ENCODE data around the gene ITPKA. TPM values are rescaled to one million over a fixed set of nuclear protein-coding genes. Genes with fewer than 3 reads are reported as not detected.

Gene ITPKA
- total RNA-seq, 4 donors from 2014 or later = not detected

- no peak overlapping the region for H3K27ac ChIP-seq
- DNase-seq (ENCODE audit: low spot score in 2 of 2) = no peak
- H3K36me3 ChIP-seq = no peaks in the 10 kb centered on the region
- H3K4me1 ChIP-seq = peaks cover 0 to 21% (median 14%) of the 10 kb centered on the region in 4 donors
- 68 to 81% methylated on average over 10 of the region's 10 CpGs for WGBS, 2 donors
- no peak overlapping the region for H3K4me3 ChIP-seq
- no peaks in the 10 kb centered on the region for H3K9me3 ChIP-seq
- TF ChIP-seq, protein P1, sequence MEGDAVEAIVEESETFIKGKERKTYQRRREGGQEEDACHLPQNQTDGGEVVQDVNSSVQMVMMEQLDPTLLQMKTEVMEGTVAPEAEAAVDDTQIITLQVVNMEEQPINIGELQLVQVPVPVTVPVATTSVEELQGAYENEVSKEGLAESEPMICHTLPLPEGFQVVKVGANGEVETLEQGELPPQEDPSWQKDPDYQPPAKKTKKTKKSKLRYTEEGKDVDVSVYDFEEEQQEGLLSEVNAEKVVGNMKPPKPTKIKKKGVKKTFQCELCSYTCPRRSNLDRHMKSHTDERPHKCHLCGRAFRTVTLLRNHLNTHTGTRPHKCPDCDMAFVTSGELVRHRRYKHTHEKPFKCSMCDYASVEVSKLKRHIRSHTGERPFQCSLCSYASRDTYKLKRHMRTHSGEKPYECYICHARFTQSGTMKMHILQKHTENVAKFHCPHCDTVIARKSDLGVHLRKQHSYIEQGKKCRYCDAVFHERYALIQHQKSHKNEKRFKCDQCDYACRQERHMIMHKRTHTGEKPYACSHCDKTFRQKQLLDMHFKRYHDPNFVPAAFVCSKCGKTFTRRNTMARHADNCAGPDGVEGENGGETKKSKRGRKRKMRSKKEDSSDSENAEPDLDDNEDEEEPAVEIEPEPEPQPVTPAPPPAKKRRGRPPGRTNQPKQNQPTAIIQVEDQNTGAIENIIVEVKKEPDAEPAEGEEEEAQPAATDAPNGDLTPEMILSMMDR (IDR thresholded peaks at IDR 0.05) = no peak
- TF ChIP-seq POLR2A (IDR thresholded peaks at IDR 0.05) = no peak
- TF ChIP-seq EP300 (IDR thresholded peaks at IDR 0.05) = no peak
- H3K27me3 ChIP-seq = peaks cover 0 to 66% of the 10 kb centered on the region in 2 donors
Measured at GRCh38 chr15:41506796-41507341, 13.2 kb downstream of the ITPKA start.

- Histone ChIP-seq H3K27ac (no peak overlapping the region), H3K4me1 (peaks cover 0 to 21% (median 14%) of the 10 kb centered on the region in 4 donors), H3K36me3 (no peaks in the 10 kb centered on the region), H3K4me3 (no peak overlapping the region), H3K9me3 (no peaks in the 10 kb centered on the region), H3K27me3 (peaks cover 0 to 66% of the 10 kb centered on the region in 2 donors)
- no peak for DNase-seq (ENCODE audit: low spot score in 2 of 2)
- WGBS, 2 donors = 71 to 83% methylated on average over 7 of the region's 7 CpGs
- TF ChIP-seq, protein P1 (IDR thresholded peaks at IDR 0.05) = no peak
- no peak for TF ChIP-seq EP300 (IDR thresholded peaks at IDR 0.05)
- TF ChIP-seq POLR2A (IDR thresholded peaks at IDR 0.05) = no peak
Measured at GRCh38 chr15:41507820-41508290, 14.2 kb downstream of the ITPKA start.

DNA sequence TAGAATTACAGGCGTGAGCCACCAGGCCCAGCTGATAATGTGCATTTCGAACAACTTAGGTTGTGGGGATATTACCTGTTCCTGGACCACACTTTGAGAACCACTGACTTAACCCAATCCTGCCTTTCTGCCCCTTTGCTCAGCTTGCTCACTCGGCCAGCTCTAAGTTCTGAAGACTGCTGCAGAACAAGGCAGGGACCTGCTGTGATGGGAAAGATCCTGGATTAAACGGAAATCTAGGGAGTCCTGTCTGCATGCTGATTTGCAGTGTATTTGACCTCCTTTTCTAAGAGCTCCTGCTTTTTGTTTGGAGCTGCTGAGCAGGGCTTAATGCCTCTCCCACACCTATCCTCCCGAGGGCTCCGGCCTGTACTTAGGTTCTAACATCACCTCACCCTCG, 17.1 kb downstream of the ITPKA start:
- no peak for DNase-seq (ENCODE audit: low spot score in 2 of 2)
- H3K9me3 ChIP-seq = no peaks in the 10 kb centered on the region

GRCh38 chr15:41511331-41511898, 17.7 kb downstream of the ITPKA start:
- no peak for TF ChIP-seq POLR2A (IDR thresholded peaks at IDR 0.05)
- no peak for TF ChIP-seq EP300 (IDR thresholded peaks at IDR 0.05)
- TF ChIP-seq, protein P1 (IDR thresholded peaks at IDR 0.05) = no peak
- WGBS, 2 donors = 0% methylated on average over 5 of the region's 56 CpGs; no CpG with 5 or more reads in 1 of the 2 donors
- H3K36me3 ChIP-seq = peaks cover 0 to 16% (median 0%) of the 10 kb centered on the region in 3 donors

More for the DNA sequence above, 17.1 kb downstream of the ITPKA start:
- TF ChIP-seq EP300 (IDR thresholded peaks at IDR 0.05) (no peak), POLR2A (IDR thresholded peaks at IDR 0.05) (no peak)
- TF ChIP-seq, protein P1 (IDR thresholded peaks at IDR 0.05) = no peak
- H3K27me3 ChIP-seq = peaks cover 0 to 52% of the 10 kb centered on the region in 2 donors
- WGBS, 2 donors = 70 to 82% methylated on average over 7 of the region's 7 CpGs
- no peak overlapping the region for H3K27ac ChIP-seq
- peaks cover 0 to 10% (median 0%) of the 10 kb centered on the region in 3 donors for H3K36me3 ChIP-seq
- H3K4me3 ChIP-seq = no peak overlapping the region
- H3K4me1 ChIP-seq = peaks cover 0 to 30% (median 26%) of the 10 kb centered on the region in 4 donors

DNA sequence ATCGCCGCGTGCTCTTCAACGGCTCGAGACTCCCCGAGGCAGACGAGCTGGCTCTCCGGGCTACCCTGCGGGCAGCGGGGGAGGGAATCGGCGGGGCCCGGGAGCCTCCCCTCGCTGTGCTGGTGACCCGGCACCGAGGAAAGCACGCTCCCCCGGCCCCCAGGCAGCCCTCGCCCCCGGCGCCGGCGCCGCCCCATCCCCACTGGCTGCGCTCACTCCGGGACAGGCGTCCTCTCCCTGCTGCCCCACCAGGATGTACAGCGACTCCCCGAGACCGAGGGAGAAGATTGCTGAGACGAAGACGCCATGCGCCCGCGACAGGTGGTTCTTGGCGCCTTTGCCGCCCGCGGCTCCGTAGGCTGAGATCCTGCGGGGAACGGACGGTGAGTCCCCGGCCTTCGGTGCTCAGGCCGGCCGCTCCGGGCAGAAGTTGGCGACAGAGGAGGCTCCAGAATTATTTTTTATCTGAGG, 18.3 kb downstream of the ITPKA start:
- Histone ChIP-seq H3K4me3 (peak overlapping the region in 2 of 4 donors; percentile 28 to 42), H3K27me3 (peaks cover 0 to 52% of the 10 kb centered on the region in 2 donors), H3K36me3 (peaks cover 0 to 22% (median 0%) of the 10 kb centered on the region in 3 donors), H3K27ac (no peak overlapping the region), H3K4me1 (peaks cover 0 to 30% (median 26%) of the 10 kb centered on the region in 4 donors), H3K9me3 (no peaks in the 10 kb centered on the region)
- WGBS, 2 donors = 1 to 3% methylated on average over 21 to 25 of the region's 49 CpGs
- TF ChIP-seq POLR2A (IDR thresholded peaks at IDR 0.05) = no peak
- TF ChIP-seq EP300 (IDR thresholded peaks at IDR 0.05) = no peak
- TF ChIP-seq, protein P1 (IDR thresholded peaks at IDR 0.05) = no peak
- no peak for DNase-seq (ENCODE audit: low spot score in 2 of 2)

More at GRCh38 chr15:41511331-41511898, 17.7 kb downstream of the ITPKA start:
- H3K9me3 ChIP-seq = no peaks in the 10 kb centered on the region
- peaks cover 0 to 30% (median 26%) of the 10 kb centered on the region in 4 donors for H3K4me1 ChIP-seq
- H3K4me3 ChIP-seq = peak overlapping the region in 2 of 4 donors; percentile 28 to 42
- peaks cover 0 to 52% of the 10 kb centered on the region in 2 donors for H3K27me3 ChIP-seq
- no peak for DNase-seq (ENCODE audit: low spot score in 2 of 2)
- H3K27ac ChIP-seq = no peak overlapping the region

Data from tibial nerve (tissue), 4 donors.